IMR-90 (cell line): ENCODE measurements around the gene ANKRD33B. TPM values are rescaled to one million over a fixed set of nuclear protein-coding genes. Genes with fewer than 3 reads are reported as not detected.

Experiments used
- ATAC-seq: fragments of 200-7000 bp; cut with Tn5 transposase; 2 replicates; pipeline ENCODE4 v1.9.1; 2020; ENCODE audit warnings: low read depth, mild to moderate bottlenecking, moderate library complexity
- BruUV-seq: library from RNA; stranded (reverse); fragments of 400-500 nt; replicated peaks from 2 replicates; lab custom pipeline; 2021; lab: Mats Ljungman, UMichigan
- CTCF ChIA-PET: fragments of 300-600 bp; formaldehyde crosslinking; extraction: SDS; loops from one replicate; lab custom pipeline; 2021; ENCODE audit warnings: antibody characterized with exemption; lab: Yijun Ruan, JAX
- POLR2A ChIA-PET: fragments of 300-600 bp; sonication (Branson Sonifier 250); formaldehyde crosslinking; loops from one replicate; lab custom pipeline; 2022; ENCODE audit warnings: antibody characterized with exemption; ENCODE audit not compliant: unreplicated experiment; lab: Charles Lee
- DNase-seq: peaks from one replicate; pipeline ENCODE4 v3.0.0; 2013
- H2AFZ ChIP-seq: replicated peaks from 2 replicates; pipeline ENCODE3; 2013; ENCODE audit warnings: low read length, mild to moderate bottlenecking; ENCODE audit not compliant: poor library complexity
- H2AK5ac ChIP-seq: 2 replicates; pipeline ENCODE4 v1.6.1; 2013; ENCODE audit warnings: low read depth, low read length, inconsistent platforms
- H2AK9ac ChIP-seq: replicated peaks from 2 replicates; pipeline ENCODE3; 2013; ENCODE audit warnings: mild to moderate bottlenecking, low read depth, low read length, moderate library complexity; ENCODE audit not compliant: poor library complexity
- H2BK120ac ChIP-seq: 2 replicates; pipeline ENCODE4 v1.6.1; 2013; ENCODE audit warnings: low read depth, low read length, inconsistent platforms
- H2BK15ac ChIP-seq: 3 replicates; pipeline ENCODE4 v1.6.1; 2013; ENCODE audit warnings: low read depth, low read length, inconsistent platforms
- H2BK20ac ChIP-seq: 2 replicates; pipeline ENCODE4 v1.6.1; 2013; ENCODE audit warnings: low read depth, mild to moderate bottlenecking, inconsistent platforms, low read length, moderate library complexity
- H2BK5ac ChIP-seq: 2 replicates; pipeline ENCODE4 v1.6.1; 2013; ENCODE audit warnings: mild to moderate bottlenecking, low read depth, low read length, inconsistent platforms; ENCODE audit not compliant: poor library complexity, severe bottlenecking
- H3K14ac ChIP-seq: replicated peaks from 2 replicates; pipeline ENCODE4 v1.6.1; 2013; ENCODE audit warnings: low read depth, low read length, inconsistent platforms
- H3K18ac ChIP-seq: 2 replicates; pipeline ENCODE4 v1.6.1; 2013; ENCODE audit warnings: low read depth, low read length, control low read depth
- H3K23ac ChIP-seq: 2 replicates; pipeline ENCODE4 v1.6.1; 2013; ENCODE audit warnings: low read depth, low read length, inconsistent platforms
- H3K27ac ChIP-seq: 2 replicates; pipeline ENCODE4 v1.5.1; 2013; ENCODE audit warnings: mild to moderate bottlenecking, control low read depth, low read length; ENCODE audit not compliant: insufficient read depth
- H3K27me3 ChIP-seq: 2 replicates; pipeline ENCODE4 v1.6.1; 2013; ENCODE audit warnings: low read length; ENCODE audit not compliant: control insufficient read depth, insufficient read depth
- H3K36me3 ChIP-seq: 2 replicates; pipeline ENCODE4 v1.6.1; 2013; ENCODE audit warnings: low read length, mixed read lengths; ENCODE audit not compliant: control insufficient read depth, insufficient read depth
- H3K4ac ChIP-seq: 2 replicates; pipeline ENCODE4 v1.6.1; 2013; ENCODE audit warnings: low read depth, low read length, inconsistent platforms
- H3K4me1 ChIP-seq: 2 replicates; pipeline ENCODE4 v1.6.1; 2013; ENCODE audit warnings: low read length, mixed read lengths; ENCODE audit not compliant: control insufficient read depth, insufficient read depth
- H3K4me2 ChIP-seq: 2 replicates; pipeline ENCODE4 v1.6.1; 2013; ENCODE audit warnings: low read depth, mild to moderate bottlenecking, control low read depth, low read length, moderate library complexity
- H3K4me3 ChIP-seq: 2 replicates; pipeline ENCODE4 v1.5.1; 2013; ENCODE audit warnings: low read depth, mild to moderate bottlenecking, control low read depth, low read length, moderate library complexity; ENCODE audit not compliant: insufficient read depth
- H3K56ac ChIP-seq: 2 replicates; pipeline ENCODE4 v1.6.1; 2013; ENCODE audit warnings: low read length, inconsistent platforms; ENCODE audit not compliant: insufficient read depth; ENCODE audit errors: extremely low read depth
- H3K79me1 ChIP-seq, 2 experiments: 2 replicates each; pipeline ENCODE4 v1.6.1; 2013; ENCODE audit warnings: low read length in 2 of 2, inconsistent platforms in 1 of 2, low read depth in 1 of 2
- H3K9ac ChIP-seq: 2 replicates; pipeline ENCODE4 v1.6.1; 2013; ENCODE audit warnings: low read depth, low read length, control low read depth
- H3K9me1 ChIP-seq: 2 replicates; pipeline ENCODE4 v1.6.1; 2013; ENCODE audit warnings: low read length, inconsistent platforms; ENCODE audit not compliant: insufficient read depth
- H3K9me3 ChIP-seq: 2 replicates; pipeline ENCODE4 v1.6.1; 2013; ENCODE audit warnings: low read length; ENCODE audit not compliant: control insufficient read depth, insufficient read depth
- H4K20me1 ChIP-seq: 2 replicates; pipeline ENCODE4 v1.6.1; 2013; ENCODE audit warnings: low read length, inconsistent platforms; ENCODE audit not compliant: insufficient read depth
- H4K5ac ChIP-seq: 2 replicates; pipeline ENCODE4 v1.6.1; 2013; ENCODE audit warnings: mild to moderate bottlenecking, low read depth, low read length, control low read depth
- H4K8ac ChIP-seq, 2 experiments: 2 replicates each; pipeline ENCODE4 v1.6.1; 2013; ENCODE audit warnings: low read depth in 2 of 2, low read length in 2 of 2, control low read depth in 1 of 2, inconsistent platforms in 1 of 2
- H4K91ac ChIP-seq: 2 replicates; pipeline ENCODE4 v1.6.1; 2013; ENCODE audit warnings: low read depth, low read length, inconsistent platforms; ENCODE audit not compliant: insufficient read depth
- CEBPB ChIP-seq: IDR thresholded peaks from 2 replicates; pipeline ENCODE4 v1.6.1; 2012; ENCODE audit warnings: low read depth, low read length, improper control_type of control experiment
- MAFK ChIP-seq: IDR thresholded peaks from 2 replicates; pipeline ENCODE4 v1.6.1; 2012; ENCODE audit warnings: low read depth, low read length, improper control_type of control experiment
- MAZ ChIP-seq: IDR thresholded peaks from 2 replicates; pipeline ENCODE4 v1.6.1; 2012; ENCODE audit warnings: low read depth, mild to moderate bottlenecking, low read length, improper control_type of control experiment, moderate library complexity, borderline replicate concordance
- POLR2A ChIP-seq: IDR thresholded peaks from 2 replicates; pipeline ENCODE4 v1.6.1; 2012; ENCODE audit warnings: mild to moderate bottlenecking, low read depth, low read length
- RAD21 ChIP-seq: IDR thresholded peaks from 2 replicates; pipeline ENCODE4 v1.6.1; 2012; ENCODE audit warnings: low read length, improper control_type of control experiment
- RCOR1 ChIP-seq: IDR thresholded peaks from 2 replicates; pipeline ENCODE4 v1.6.1; 2012; ENCODE audit warnings: mild to moderate bottlenecking, low read length, improper control_type of control experiment; ENCODE audit not compliant: insufficient replicate concordance
- SMC3 ChIP-seq: fragments of 150-350 bp; IDR thresholded peaks from 2 replicates; pipeline ENCODE4 v1.6.1; 2016; ENCODE audit warnings: low read depth, mild to moderate bottlenecking, antibody characterized with exemption, low read length, moderate library complexity
- WGBS, 2 experiments: methylation state at CpG; one replicate each; pipeline versions ENCODE4 v1.1.5 to v1.1.7; 2013; ENCODE audit warnings: missing lambda C conversion rate in 2 of 2; ENCODE audit not compliant: insufficient read length in 1 of 2; ENCODE audit errors: extremely low coverage in 2 of 2; 5-methylcytosine and 5-hydroxymethylcytosine counted together
- dilution Hi-C: fragments of 300-500 bp; cut with HindIII; formaldehyde crosslinking; loops from one replicate; pipeline ENCODE4 v1.14.3; 2018; ENCODE audit warnings: low sequenced_read_pairs; ENCODE audit not compliant: unreplicated experiment
- in situ Hi-C: fragments of 300-500 bp; cut with MboI; formaldehyde crosslinking; loops from 3 replicates; pipeline ENCODE4 v1.14.3; 2019; ENCODE audit warnings: low sequenced_read_pairs, inconsistent platforms, mixed read lengths
- intact Hi-C: fragments of 100-400 bp; cut with micrococcal nuclease; formaldehyde crosslinking; loops from 2 replicates; pipeline ENCODE4 v1.10.0; 2022
- polyA plus RNA-seq, 3 experiments: library from polyadenylated mRNA; depleted of rRNA; stranded (reverse); fragments of >200 nt; gene quantifications; 2 replicates each; pipeline ENCODE4 v1.2.3, GENCODE V29; 2012; ENCODE audit warnings: low replicate concordance in 1 of 3
- total RNA-seq: library from RNA; depleted of rRNA; stranded (reverse); fragments of >200 nt; gene quantifications from 2 replicates; pipeline ENCODE4 v1.2.3, GENCODE V29; 2012
- TF ChIP-seq, protein P1 (sequence below): fragments of 150-350 bp; IDR thresholded peaks from 2 replicates; pipeline ENCODE4 v1.6.1; 2016; ENCODE audit warnings: low read depth, mild to moderate bottlenecking, low read length, moderate library complexity, borderline replicate concordance
- TF ChIP-seq, protein P2 (sequence below): fragments of 150-350 bp; IDR thresholded peaks from 2 replicates; pipeline ENCODE4 v1.6.1; 2017; ENCODE audit warnings: mild to moderate bottlenecking, antibody characterized with exemption, low read length, low read depth

Gene ANKRD33B
- total and polyA plus RNA-seq, 2 of the 4 experiments (the other 2 are of a cell fraction): 2.5 to 3.3 TPM

DNA sequence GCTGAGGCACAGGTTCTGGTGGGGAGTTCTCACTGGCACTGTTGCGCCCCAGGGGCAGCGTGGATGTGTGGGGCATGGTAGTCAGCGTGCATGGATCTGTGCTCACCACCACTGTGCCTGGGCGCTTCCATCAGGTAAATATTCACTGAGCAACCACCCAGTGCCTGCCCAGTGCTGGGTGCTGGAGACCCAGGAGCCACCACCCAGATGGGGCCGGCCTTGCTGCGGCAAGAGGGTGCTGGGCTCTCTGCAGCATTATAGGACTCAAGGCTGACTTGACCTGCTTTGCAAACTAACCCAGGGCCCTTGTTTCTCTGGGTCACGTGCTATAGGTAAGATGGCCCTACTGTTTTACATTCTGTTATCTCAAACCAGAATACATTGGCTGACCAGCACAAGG, 136.6 kb downstream of the ANKRD33B start:
- H3K9me3 ChIP-seq: no peaks in the 10 kb centered on the region
- no peak overlapping the region for H3K9ac ChIP-seq
- intact Hi-C loops (loop anchor here (5.0 kb wide), 1 partner anchor 202 kb away; no protein-coding TSS in a partner anchor), in situ Hi-C loops (loop anchor here (10.0 kb wide), 1 partner anchor 134 kb away; no protein-coding TSS in a partner anchor), dilution Hi-C loops (no loop called here)
- H4K20me1 ChIP-seq: peaks cover 22% of the 10 kb centered on the region
- no peak overlapping the region for H3K4me3 ChIP-seq
- no peak overlapping the region for H4K5ac ChIP-seq
- H4K91ac ChIP-seq: no peak overlapping the region
- BruUV-seq: no TSS peak
- no peak overlapping the region for H2AK9ac ChIP-seq
- H2BK5ac ChIP-seq: no peak overlapping the region
- H2AFZ ChIP-seq: no peak overlapping the region
- no peak overlapping the region for H2BK15ac ChIP-seq
- no peak overlapping the region; the same call in 1 of the 2 replicates for H3K4ac ChIP-seq
- TF ChIP-seq MAZ (no peak), RAD21 (no peak), CEBPB (no peak), SMC3 (no peak), MAFK (no peak), RCOR1 (no peak), POLR2A (no peak)
- TF ChIP-seq, protein P1, sequence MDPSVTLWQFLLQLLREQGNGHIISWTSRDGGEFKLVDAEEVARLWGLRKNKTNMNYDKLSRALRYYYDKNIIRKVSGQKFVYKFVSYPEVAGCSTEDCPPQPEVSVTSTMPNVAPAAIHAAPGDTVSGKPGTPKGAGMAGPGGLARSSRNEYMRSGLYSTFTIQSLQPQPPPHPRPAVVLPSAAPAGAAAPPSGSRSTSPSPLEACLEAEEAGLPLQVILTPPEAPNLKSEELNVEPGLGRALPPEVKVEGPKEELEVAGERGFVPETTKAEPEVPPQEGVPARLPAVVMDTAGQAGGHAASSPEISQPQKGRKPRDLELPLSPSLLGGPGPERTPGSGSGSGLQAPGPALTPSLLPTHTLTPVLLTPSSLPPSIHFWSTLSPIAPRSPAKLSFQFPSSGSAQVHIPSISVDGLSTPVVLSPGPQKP: no peak
- TF ChIP-seq, protein P2, sequence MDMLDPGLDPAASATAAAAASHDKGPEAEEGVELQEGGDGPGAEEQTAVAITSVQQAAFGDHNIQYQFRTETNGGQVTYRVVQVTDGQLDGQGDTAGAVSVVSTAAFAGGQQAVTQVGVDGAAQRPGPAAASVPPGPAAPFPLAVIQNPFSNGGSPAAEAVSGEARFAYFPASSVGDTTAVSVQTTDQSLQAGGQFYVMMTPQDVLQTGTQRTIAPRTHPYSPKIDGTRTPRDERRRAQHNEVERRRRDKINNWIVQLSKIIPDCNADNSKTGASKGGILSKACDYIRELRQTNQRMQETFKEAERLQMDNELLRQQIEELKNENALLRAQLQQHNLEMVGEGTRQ: no peak
- ATAC-seq (no peak), DNase-seq (no peak)
- H3K9me1 ChIP-seq: peaks cover 44% of the 10 kb centered on the region
- H3K4me1 ChIP-seq: peaks cover 30% of the 10 kb centered on the region
- ChIA-PET POLR2A (no interaction called here), CTCF (interaction anchor here (0.5 to 1.4 kb wide), 4 partner anchors 8 to 243 kb away, joined by 3 to 5 read pairs (median 4); no protein-coding TSS in a partner anchor)
- H3K18ac ChIP-seq: no peak overlapping the region
- H2AK5ac ChIP-seq: no peak overlapping the region
- no peak overlapping the region for H3K27ac ChIP-seq
- H2BK120ac ChIP-seq: no peak overlapping the region
- peaks cover 5% of the 10 kb centered on the region for H3K36me3 ChIP-seq
- no CpG with 5 or more reads among the region's 7 CpGs for WGBS, 2 experiments
- no peak overlapping the region for H3K4me2 ChIP-seq
- no peak overlapping the region for H3K56ac ChIP-seq
- H3K23ac ChIP-seq: no peak overlapping the region
- H2BK20ac ChIP-seq: no peak overlapping the region
- H4K8ac ChIP-seq: no peak overlapping the region
- no peak overlapping the region for H3K14ac ChIP-seq
- H3K27me3 ChIP-seq: no peaks in the 10 kb centered on the region
- peaks cover 38 to 93% of the 10 kb centered on the region in 2 experiments for H3K79me1 ChIP-seq
